ENCODE results near the gene TPM2.

GRCh38 chr9:35652829-35653209 lies 36.9 kb downstream of the TPM2 start:
- TF ChIP-seq, protein P1, sequence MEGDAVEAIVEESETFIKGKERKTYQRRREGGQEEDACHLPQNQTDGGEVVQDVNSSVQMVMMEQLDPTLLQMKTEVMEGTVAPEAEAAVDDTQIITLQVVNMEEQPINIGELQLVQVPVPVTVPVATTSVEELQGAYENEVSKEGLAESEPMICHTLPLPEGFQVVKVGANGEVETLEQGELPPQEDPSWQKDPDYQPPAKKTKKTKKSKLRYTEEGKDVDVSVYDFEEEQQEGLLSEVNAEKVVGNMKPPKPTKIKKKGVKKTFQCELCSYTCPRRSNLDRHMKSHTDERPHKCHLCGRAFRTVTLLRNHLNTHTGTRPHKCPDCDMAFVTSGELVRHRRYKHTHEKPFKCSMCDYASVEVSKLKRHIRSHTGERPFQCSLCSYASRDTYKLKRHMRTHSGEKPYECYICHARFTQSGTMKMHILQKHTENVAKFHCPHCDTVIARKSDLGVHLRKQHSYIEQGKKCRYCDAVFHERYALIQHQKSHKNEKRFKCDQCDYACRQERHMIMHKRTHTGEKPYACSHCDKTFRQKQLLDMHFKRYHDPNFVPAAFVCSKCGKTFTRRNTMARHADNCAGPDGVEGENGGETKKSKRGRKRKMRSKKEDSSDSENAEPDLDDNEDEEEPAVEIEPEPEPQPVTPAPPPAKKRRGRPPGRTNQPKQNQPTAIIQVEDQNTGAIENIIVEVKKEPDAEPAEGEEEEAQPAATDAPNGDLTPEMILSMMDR (IDR thresholded peaks at IDR 0.05), result no peak
- TF ChIP-seq EZH2phosphoT487 (IDR thresholded peaks at IDR 0.05), result no peak

Data from neural progenitor cell (in vitro differentiated cells).